Activated effector memory CD4-positive, alpha-beta T cell treated with anti-CD3 and anti-CD28 coated beads, Interleukin-2, amount 50 U/mL, for 16 hours (primary cell): ENCODE data around the gene BRCA2.

Source experiments
- DNase-seq: peaks from one replicate; pipeline ENCODE4 v3.0.0-alpha.2; 2020

BRCA2 gene

GRCh38 chr13:32390484-32390883 is 75.2 kb downstream of the BRCA2 start:
- DNase-seq: no peak

- DNase-seq: no peak
Measured at GRCh38 chr13:32391101-32391619, 75.9 kb downstream of the BRCA2 start.

DNA sequence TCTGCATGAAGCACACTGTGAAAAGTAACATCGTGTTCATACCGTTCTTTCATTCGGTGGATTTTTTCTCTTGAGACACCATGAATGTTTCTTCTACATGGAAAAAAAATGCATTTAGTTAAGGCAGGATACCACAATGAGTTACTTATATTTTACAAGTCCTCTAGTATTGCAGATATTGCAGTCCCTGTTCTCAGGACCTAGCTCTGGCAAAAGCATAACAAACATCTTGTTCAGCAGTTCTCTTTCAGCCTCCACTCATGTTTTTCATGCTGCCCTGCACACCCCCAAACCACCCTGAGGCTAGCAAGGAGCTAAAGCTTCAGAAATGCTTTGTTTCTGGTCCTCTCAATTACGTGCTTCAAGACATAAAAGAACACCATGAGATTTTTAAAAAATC is 87.8 kb downstream of the BRCA2 start:
- DNase-seq: no peak

DNA sequence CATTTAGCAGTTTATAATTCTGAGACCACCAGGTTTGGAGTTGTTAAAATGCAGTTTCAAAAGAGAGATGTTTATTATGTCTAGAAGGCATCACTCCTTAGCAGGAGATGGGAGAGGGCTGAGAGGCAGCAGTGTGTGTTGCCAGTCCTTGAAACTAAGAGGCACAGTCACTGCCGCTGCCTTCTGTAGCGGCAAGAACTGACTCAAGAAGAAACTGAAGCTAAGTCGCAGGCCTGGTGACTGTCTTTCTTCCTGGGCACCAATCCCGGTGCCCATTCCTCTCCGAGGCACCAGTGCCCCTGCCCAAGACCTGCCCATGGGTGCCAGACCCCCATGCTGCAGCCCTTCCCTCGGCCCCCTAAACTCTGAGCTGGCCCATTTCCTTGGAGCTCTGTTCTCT is 92.5 kb downstream of the BRCA2 start:
- DNase-seq: no peak

GRCh38 chr13:32408296-32409000 is 93.1 kb downstream of the BRCA2 start:
- no peak for DNase-seq

GRCh38 chr13:32409001-32409313 is 93.6 kb downstream of the BRCA2 start:
- no peak for DNase-seq

- no peak for DNase-seq
Measured at GRCh38 chr13:32409561-32410421, 94.5 kb downstream of the BRCA2 start.

- no peak for DNase-seq
Measured at GRCh38 chr13:32413284-32413683, 98.0 kb downstream of the BRCA2 start.

DNA sequence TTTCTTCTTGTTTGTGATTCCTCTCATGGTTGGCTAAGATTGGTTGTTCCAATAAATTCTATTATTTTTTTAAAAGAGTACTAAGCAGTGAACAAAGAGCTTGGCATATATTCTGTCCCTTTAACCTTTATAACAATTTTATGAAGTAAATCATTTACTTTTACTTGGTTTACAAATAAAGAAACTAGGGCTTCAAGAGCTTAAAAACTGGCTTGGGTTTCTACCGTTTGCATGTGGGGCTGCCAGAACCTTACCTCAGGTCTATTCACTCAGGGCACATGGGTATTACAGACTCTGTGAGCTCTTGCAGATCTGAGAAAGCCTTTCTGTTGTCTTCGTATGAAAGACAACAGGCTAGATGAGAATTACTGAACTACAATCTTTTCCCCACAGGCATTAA is 99.3 kb downstream of the BRCA2 start:
- no peak for DNase-seq

GRCh38 chr13:32415019-32415418 is 99.7 kb downstream of the BRCA2 start:
- no peak for DNase-seq

GRCh38 chr13:32417995-32418394 is 102.7 kb downstream of the BRCA2 start:
- no peak for DNase-seq

DNA sequence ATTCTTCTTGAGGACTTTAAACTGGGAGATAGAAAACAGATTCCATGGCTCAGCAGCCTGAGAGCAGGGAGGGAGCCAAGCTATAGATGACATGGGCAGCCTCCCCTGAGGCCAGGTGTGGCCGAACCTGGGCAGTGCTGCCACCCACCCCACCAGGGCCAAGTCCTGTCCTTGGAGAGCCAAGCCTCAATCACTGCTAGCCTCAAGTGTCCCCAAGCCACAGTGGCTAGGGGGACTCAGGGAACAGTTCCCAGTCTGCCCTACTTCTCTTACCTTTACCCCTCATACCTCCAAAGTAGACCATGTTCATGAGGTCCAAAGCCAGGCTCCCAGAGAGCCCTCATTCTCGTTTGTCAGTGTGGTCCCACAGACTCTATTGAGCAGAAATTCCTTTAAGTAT is 104.6 kb downstream of the BRCA2 start:
- DNase-seq: no peak

GRCh38 chr13:32423592-32423991 is 108.3 kb downstream of the BRCA2 start:
- no peak for DNase-seq

DNA sequence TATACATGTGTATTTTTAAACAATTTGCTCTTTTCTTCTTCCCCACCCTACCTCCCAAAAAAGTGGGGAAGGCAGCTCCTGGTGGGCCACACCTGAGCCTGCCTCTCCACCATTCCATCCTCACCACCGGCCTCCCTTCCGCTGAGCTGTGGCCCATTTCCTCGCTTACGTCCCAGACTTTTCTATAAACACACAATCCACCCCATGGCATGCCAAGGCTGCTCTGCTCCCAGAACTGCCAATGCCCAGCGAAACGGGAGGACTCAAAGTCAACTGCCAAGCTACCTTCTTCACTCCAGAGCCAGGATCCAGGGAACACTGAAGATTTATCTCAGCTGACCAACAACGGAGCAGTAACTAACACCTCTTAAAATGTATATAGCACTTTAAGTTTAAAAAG is 109.8 kb downstream of the BRCA2 start:
- no peak for DNase-seq

- peak; percentile 74 for DNase-seq
Measured at GRCh38 chr13:32426191-32426989, 111.1 kb downstream of the BRCA2 start.

DNA sequence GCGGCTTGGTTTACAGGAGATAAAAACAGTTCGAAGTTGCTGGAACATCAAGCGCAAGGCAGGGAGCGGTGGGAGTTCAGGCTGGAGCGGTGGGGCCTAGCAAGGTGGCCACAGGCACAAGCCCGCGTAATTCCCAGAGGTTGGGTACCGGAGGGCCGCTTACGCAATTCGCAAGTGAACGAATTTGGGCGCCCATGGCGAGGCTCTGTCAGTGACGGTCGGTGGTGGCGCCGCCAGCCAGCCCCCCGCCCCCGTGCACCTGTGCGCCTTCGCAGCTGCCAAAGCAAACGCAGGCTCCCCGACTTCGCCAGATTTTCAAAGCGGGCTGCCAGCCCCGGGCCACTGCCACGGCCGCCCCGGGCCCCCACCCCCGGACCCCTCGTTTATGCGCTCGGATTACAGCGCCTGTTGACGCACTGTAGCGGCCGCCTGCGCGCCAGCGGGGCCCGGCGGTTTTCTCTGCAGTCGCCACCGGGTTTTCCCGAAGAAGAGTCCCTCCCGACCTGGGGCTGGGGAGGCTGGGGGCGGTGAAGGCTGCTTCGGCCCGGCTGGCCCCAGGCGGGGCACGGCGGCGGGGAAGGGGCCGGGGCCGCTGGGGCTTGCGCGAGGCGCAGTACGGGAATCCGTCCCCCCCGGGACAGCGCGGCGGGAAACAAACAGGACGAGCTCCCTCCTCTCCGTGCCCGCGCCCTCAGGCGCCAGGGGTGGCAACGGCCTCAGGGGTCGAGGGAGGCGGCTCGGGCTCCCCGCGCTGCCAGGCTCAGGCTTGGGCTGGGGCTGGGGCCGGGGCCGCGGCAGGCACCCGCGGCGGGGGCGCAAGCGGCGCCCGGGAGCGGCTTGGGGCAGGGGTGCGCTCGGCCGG is 111.9 kb downstream of the BRCA2 start:
- peak; percentile 87 for DNase-seq

- DNase-seq: peak; percentile 95
Measured at GRCh38 chr13:32427852-32428580, 112.7 kb downstream of the BRCA2 start, which contains the start of gene N4BP2L1. Gene N4BP2L1, minus strand, starts transcription at chr13:32428130. Its CDS starts 48 bp downstream, at chr13:32428082.

DNA sequence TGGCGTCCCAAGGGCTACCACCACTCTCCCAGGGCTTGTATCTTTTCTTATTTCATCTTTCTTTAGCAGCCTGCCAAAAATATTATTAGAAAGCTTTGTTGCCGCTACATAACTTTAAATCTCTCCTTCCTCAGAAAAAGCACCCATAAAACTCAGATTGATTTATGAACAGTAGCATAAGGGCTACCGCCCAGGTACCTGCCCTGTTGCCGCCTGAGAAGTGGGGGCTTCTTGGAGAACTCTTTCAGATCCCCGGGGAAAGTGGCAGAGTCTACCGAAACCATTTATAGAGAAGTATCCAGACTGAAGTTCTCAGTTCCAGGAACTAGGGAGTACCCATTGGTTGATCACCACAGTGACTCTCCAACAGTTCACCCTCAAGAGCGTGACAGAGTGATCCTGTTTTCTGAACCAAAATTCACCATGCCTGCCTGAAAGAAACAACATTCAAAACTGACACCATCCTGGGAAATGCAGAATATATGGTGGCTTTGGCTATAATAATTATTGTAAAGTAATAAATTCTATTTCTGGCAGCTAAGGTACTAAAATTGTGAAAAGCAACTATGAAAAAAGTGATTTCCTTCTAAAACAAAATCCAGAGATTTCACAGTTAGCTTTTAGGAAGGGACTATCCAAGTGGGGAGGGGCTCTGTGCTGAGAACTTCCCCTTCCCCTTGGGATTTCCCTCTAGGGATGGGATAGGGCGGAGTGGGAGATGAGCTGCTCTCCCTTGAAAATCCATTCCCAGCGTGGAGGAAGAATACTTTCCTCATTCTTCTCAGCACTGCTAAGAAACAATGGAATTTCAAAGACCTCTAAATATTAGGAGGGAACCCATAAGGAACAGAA is 113.5 kb downstream of the BRCA2 start:
- DNase-seq: no peak

- DNase-seq: no peak
Measured at GRCh38 chr13:32429433-32429909, 114.2 kb downstream of the BRCA2 start.

DNA sequence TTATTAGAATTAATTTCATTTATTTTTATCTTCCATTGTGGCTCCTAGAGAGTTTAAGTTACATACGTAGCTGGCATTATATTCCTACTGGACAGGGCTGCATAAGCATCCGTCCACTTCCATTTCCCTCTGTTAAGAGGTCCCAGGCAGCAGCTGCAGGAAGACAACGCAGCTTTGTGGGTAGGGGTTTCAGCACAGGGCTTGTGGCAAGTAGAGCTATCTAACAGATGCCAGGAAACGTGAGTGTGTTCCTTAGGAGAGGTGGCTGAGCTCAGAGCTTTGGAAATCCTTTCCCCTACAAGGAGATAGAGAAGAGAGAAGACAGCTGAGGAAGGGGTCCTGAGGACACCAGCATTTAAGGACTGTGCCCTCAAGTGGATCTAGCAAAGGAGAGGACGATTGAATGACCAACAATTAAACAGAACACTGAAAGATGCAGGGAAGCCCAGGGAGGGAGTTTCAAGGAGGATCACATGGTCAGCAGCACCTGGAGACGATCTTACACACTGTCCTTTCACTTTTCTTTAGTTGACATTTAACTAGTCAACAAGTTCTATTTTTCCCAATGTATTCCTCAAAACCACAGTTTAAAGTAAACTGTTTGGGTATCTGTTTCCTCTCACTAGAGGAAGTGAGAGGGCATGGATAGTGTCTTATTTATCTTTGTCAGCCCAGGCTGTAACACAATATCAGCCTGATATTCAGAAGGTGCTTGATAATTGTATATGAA is 114.9 kb downstream of the BRCA2 start:
- no peak for DNase-seq
